SIG-M5 treated with dmso at 0.1 percent for 504 hours (cell line): ENCODE data around the gene MYBPC2.

Experiments
- DNase-seq: peaks from one replicate; lab custom pipeline; 2025; ENCODE audit not compliant: unreplicated experiment; lab: John Stamatoyannopoulos, UW

MYBPC2 gene

DNA sequence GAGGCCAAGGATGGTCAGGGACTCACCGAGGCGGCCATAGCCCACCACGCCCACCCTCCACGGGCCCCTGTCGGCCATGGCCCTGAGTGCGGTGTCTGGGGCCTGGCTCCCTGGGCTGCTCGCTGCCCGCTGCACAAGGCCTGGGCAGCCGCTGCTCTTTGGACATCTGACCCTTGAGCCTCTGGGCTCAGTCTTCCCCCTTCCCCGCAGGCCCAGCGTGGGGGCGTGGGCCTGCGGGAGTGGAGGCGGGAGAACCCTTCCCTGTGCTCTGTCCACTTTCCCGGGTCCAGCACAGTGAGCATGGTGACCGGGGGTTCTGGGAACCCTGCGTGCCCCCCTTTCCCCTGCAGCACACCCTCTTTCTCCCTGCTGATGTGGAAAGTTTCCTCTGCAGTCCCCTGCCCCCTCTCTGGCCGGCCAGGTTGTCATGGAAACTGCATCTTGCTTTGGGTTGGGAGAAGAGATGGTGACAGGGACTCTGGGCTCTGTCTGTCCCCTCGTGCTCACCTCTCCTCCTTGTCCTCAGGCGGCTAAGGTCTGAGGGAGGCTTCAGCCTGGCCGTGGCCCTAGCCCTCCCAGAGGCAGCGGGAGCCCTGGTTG, 81.2 kb downstream of the MYBPC2 start, which contains the start of gene ASPDH:
Gene ASPDH (minus strand): TSS at position 168 of the 600 bp plus-strand sequence. CDS start 90 bp downstream, at position 78.
- no peak for DNase-seq

GRCh38 chr19:50514346-50515167, 81.9 kb downstream of the MYBPC2 start:
- DNase-seq = no peak

DNA sequence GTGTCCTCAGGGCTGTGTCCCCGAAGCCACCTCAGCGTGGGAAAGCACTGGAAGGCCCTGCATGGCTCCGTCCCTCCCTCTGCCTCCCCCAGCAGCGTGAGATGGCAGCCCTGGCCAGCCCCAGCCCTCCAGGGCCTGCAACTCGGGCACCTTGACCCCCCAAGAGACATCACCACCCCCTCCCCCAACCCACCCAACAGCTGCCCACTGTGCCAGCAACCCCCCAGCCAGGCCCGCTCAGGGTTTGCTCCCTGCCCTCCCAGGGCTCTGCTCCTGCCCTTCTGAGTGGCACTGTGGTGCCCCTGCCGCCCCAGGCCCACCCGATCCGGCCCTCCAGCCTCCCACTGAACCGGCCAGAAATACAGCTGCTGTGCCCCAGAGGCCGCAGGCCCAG, 82.5 kb downstream of the MYBPC2 start:
- no peak for DNase-seq
